Right atrium auricular region (tissue), 2 donors: ENCODE measurements around the gene PSTPIP2. TPM values are rescaled to one million over a fixed set of nuclear protein-coding genes. Genes with fewer than 3 reads are reported as not detected.
A peak's percentile ranks its signal among the peaks of the same experiment; 100 is the strongest.

Experiments
- DNase-seq: peaks from one replicate; pipeline ENCODE4 v3.0.0-alpha.2; 2019; ENCODE audit warnings: low spot score
- H3K27ac ChIP-seq, 2 donors: fragments of 200-600 bp; sonication (generic); 1 replicate in 1 of 2; 2 replicates in 1 of 2; pipeline ENCODE4 v1.5.1; 2016 to 2019
- H3K27me3 ChIP-seq, 2 donors: fragments of 200-600 bp; sonication (generic); one replicate each; pipeline versions ENCODE4 v1.5.1 to v1.6.0; 2017 to 2019
- H3K36me3 ChIP-seq: fragments of 200-600 bp; sonication (generic); one replicate; pipeline ENCODE4 v1.5.1; 2016
- H3K4me1 ChIP-seq, 2 donors: fragments of 200-600 bp; sonication (generic); one replicate each; pipeline versions ENCODE4 v1.5.1 to v1.6.0; 2017 to 2019
- H3K4me3 ChIP-seq, 2 donors: fragments of 200-600 bp; sonication (generic); 1 replicate in 1 of 2; 2 replicates in 1 of 2; pipeline ENCODE4 v1.5.1; 2017 to 2019; ENCODE audit warnings: mild to moderate bottlenecking in 1 of 2, moderate library complexity in 1 of 2
- H3K9me3 ChIP-seq, 2 donors: fragments of 200-600 bp; sonication (generic); one replicate each; pipeline ENCODE4 v1.5.1; 2019
- CTCF ChIP-seq, 2 donors: fragments of 200-600 bp; sonication (generic); IDR thresholded peaks; one replicate each; pipeline ENCODE4 v1.5.1; 2019; ENCODE audit warnings: antibody characterized with exemption in 2 of 2
- total RNA-seq, 2 donors: library from RNA; depleted of rRNA; stranded (reverse); fragments of >200 nt; gene quantifications; one replicate each; pipeline ENCODE4 v1.1.0, GENCODE V29; 2016

Gene PSTPIP2
- total RNA-seq, 2 donors from 2014 or later: 3.4 to 3.9 TPM

- H3K27ac ChIP-seq: no peak overlapping the region
- DNase-seq: no peak
Observed at GRCh38 chr18:46099463-46099862, 27.4 kb upstream of the PSTPIP2 start.

GRCh38 chr18:46098616-46098933, 26.5 kb upstream of the PSTPIP2 start:
- H3K36me3 ChIP-seq: peaks cover 20% of the 10 kb centered on the region
- no peak for DNase-seq
- peak overlapping the region; percentile 97 for H3K27ac ChIP-seq
- H3K4me3 ChIP-seq: peak overlapping the region; percentile 89 to 100
- TF ChIP-seq CTCF (IDR thresholded peaks at IDR 0.05): no peak
- no peaks in the 10 kb centered on the region for H3K27me3 ChIP-seq
- no peaks in the 10 kb centered on the region for H3K9me3 ChIP-seq
- H3K4me1 ChIP-seq: peaks cover 0 to 37% of the 10 kb centered on the region in 2 donors

More at GRCh38 chr18:46099463-46099862, 27.4 kb upstream of the PSTPIP2 start:
- Histone ChIP-seq H3K4me1 (peaks cover 0 to 34% of the 10 kb centered on the region in 2 donors), H3K4me3 (no peak overlapping the region), H3K36me3 (peaks cover 12% of the 10 kb centered on the region), H3K27me3 (no peaks in the 10 kb centered on the region), H3K9me3 (no peaks in the 10 kb centered on the region)
- no peak for TF ChIP-seq CTCF (IDR thresholded peaks at IDR 0.05)

GRCh38 chr18:46097801-46098615, 25.9 kb upstream of the PSTPIP2 start, which contains the start of gene ATP5F1A:
ATP5F1A (minus strand) TSS chr18:46098296; CDS start chr18:46098231, 65 bp downstream.
- H3K27ac ChIP-seq: peak within 1 kb of the TSS; percentile 97
- no peaks in the 10 kb centered on the region for H3K9me3 ChIP-seq
- H3K4me1 ChIP-seq: peaks cover 0 to 42% of the 10 kb centered on the region in 2 donors
- peaks cover 26% of the 10 kb centered on the region for H3K36me3 ChIP-seq
- peak; percentile 89 for DNase-seq
- H3K4me3 ChIP-seq: peak within 1 kb of the TSS; percentile 89 to 100
- TF ChIP-seq CTCF (IDR thresholded peaks at IDR 0.05): no peak
- H3K27me3 ChIP-seq: no peaks in the 10 kb centered on the region

- Histone ChIP-seq H3K4me1 (peaks cover 0 to 42% of the 10 kb centered on the region in 2 donors), H3K27ac (peak overlapping the region; percentile 97)
Observed at GRCh38 chr18:46097431-46097800, 25.4 kb upstream of the PSTPIP2 start.

GRCh38 chr18:46096651-46097300, 24.7 kb upstream of the PSTPIP2 start:
- peaks cover 0 to 48% of the 10 kb centered on the region in 2 donors for H3K4me1 ChIP-seq
- peak overlapping the region; percentile 89 to 100 for H3K4me3 ChIP-seq
- no peaks in the 10 kb centered on the region for H3K27me3 ChIP-seq
- peak overlapping the region; percentile 97 for H3K27ac ChIP-seq
- peaks cover 38% of the 10 kb centered on the region for H3K36me3 ChIP-seq
- no peak for TF ChIP-seq CTCF (IDR thresholded peaks at IDR 0.05)
- no peaks in the 10 kb centered on the region for H3K9me3 ChIP-seq
- no peak for DNase-seq

More at GRCh38 chr18:46097431-46097800, 25.4 kb upstream of the PSTPIP2 start:
- TF ChIP-seq CTCF (IDR thresholded peaks at IDR 0.05): no peak
- H3K36me3 ChIP-seq: peaks cover 32% of the 10 kb centered on the region
- H3K27me3 ChIP-seq: no peaks in the 10 kb centered on the region
- H3K4me3 ChIP-seq: peak overlapping the region; percentile 89 to 100
- H3K9me3 ChIP-seq: no peaks in the 10 kb centered on the region
- no peak for DNase-seq
